Activated T-cell treated with anti-CD3 and anti-CD28 coated beads for 4 hours (primary cell): ENCODE data around the gene MYLK.
"Not testable (repeated sequence)": the region's sequence is repeated elsewhere in the genome, so short reads cannot be mapped to it uniquely, and the experiment has no call there.

ENCODE experiments used
- DNase-seq: peaks from one replicate; pipeline ENCODE4 v3.0.0-alpha.2; 2020

MYLK gene

DNA sequence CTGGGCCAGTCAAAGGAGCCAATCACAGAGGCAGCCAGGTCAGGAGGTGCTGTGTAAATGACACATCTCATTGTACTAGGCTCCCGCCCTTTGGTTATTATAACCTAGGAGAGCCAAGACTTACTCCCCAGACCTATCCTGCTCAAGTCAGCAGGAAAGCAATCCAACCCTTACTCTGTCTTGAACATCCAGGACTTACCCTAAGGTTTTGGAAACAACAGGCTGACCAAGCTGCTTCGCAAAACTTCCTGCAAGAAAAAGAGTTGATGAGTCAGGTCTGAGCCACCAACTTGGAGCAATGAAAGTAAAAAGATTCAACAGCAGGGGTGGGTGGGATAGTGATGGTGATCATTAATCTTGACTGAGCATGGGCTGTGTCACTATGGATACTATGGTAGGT is 144.4 kb downstream of the MYLK start:
- no peak for DNase-seq

DNA sequence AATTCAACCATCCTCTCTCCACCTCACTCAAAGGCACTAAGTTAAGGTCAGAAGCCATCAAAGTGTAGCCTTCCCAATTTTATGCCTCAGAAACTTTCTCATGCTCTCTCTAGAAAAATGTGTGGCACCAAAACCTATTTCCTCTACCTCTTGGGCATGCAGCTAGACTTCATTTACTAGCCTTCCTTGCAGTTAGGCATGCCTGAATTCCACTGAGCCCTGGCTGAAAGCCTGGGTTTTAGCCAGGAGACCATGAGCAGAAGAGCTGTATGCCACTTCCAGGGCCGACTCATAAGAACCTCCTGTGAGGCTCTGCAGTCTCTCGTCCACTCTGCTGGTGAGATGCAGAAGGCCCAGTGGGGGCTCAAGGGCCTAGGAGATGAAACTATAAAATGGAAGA is 145.0 kb downstream of the MYLK start:
- DNase-seq: no peak

- not testable (repeated sequence) for DNase-seq
Observed at GRCh38 chr3:123738522-123738921, 145.6 kb downstream of the MYLK start.

- no peak for DNase-seq
Observed at GRCh38 chr3:123737168-123737567, 147.0 kb downstream of the MYLK start.

GRCh38 chr3:123735456-123735855 is 148.7 kb downstream of the MYLK start:
- DNase-seq: no peak

DNA sequence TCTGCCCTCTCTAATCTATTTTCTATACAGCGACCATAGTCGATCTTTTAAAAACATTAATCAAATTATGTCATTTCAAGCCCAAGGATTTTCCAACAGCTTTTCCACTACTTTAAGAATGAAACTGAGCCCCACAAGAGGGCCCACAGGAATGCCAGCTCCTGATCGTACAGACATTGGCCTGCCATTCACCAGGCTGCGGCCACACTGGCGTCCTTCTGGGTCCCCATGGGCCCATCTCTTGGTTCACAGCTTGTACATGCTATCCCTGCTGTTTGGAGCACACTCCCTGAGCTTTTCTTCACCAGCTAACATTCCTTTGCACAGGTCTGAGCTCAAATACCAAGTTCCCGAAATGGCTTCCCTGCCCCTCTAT is 149.6 kb downstream of the MYLK start:
- no peak for DNase-seq

GRCh38 chr3:123733805-123734526 is 150.2 kb downstream of the MYLK start:
- no peak for DNase-seq

- DNase-seq: no peak
Observed at GRCh38 chr3:123733341-123733740, 150.8 kb downstream of the MYLK start.

GRCh38 chr3:123732447-123732846 is 151.7 kb downstream of the MYLK start:
- DNase-seq: no peak

GRCh38 chr3:123730829-123731228 is 153.3 kb downstream of the MYLK start:
- DNase-seq: no peak

DNA sequence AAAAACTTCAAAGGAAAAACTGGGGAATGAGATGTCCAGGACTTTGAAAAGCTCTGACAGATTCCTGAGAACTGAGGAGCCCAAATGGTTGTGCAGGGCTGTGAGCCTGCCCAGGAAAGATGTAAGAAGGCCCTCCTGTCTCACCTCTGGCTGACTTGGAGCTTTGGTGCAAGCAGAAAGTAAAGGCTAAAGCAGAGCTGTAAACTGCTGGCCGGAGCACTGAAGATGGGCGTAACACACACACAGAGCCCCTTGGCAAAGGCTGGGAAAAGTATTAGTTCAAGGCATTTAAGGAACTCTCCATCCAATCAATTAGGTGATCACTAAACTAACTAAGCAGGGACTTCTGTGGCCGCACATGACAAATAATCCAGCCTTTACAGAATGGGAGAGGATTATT is 155.1 kb downstream of the MYLK start:
- no peak for DNase-seq

DNA sequence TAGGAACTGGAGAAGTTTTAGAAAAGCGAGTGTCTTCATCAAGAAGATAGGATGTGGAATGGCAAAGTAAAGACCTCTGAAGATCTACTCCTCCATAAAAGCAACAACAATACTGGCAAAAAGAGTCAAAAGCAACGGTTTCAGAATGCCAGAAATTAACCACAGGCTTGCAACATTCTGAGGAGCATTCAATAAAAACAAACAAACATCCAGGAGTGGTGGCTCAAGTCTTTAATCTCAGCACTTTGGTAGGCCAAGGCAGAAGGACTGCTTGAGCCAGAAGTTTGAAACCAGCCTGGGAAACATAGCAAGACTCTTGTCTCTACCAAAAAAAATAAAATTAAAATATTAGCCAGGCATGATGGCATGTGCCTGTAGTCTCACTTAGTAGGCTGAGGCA is 156.1 kb downstream of the MYLK start:
- no peak for DNase-seq

- DNase-seq: no peak
Observed at GRCh38 chr3:123725652-123726400, 158.3 kb downstream of the MYLK start.

DNA sequence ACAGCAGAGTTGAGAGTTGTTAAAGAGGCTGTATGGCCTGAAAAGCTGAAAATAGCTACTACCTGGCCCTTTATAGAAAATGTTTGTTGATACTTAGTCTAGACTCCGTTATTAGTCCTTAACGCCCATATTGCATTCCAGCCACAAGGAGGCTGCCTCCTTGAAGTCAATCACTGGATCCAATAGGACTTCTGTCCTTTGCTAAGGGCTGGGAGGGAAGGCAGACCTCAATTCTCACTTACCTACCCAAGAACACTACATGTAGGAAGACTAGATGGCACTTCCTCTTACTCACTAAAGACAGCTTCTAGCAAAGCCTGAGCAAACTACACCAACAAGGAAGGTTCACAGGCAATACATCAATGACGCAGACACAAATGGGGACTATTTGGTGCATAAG is 159.8 kb downstream of the MYLK start:
- no peak for DNase-seq

- DNase-seq: peak; percentile 27
Observed at GRCh38 chr3:123723522-123724168, 160.5 kb downstream of the MYLK start.

GRCh38 chr3:123723070-123723469 is 161.1 kb downstream of the MYLK start:
- DNase-seq: no peak

- DNase-seq: no peak
Observed at GRCh38 chr3:123722456-123722855, 161.7 kb downstream of the MYLK start.

GRCh38 chr3:123722021-123722420 is 162.1 kb downstream of the MYLK start:
- DNase-seq: no peak

DNA sequence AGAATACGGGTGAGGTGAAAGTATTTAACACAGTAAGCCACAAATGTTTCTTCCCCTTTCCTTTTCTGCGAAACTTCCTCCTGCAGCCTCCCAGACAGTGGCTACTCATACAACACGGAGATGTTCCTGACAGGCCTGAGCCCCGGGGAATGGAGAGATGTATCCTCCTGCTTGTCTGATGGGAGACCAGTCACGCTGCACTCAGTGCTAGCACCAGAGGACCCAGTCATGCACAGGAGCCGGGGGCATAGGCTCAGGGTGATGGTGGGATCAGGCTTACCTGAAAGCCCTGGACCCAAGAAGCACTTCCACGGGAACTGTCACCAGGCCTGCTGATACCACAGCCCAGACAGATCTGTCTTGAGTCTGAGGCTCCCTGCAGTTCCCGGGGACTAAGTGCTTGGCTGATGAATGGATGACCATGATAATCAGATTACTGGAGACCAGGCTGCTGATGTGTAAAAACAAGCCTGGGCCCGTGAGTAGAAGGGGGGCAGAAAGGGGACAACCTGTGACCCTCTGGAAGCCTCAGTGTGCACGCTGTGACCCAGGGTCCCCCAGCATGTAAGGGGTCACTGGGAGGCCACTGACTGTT is 162.9 kb downstream of the MYLK start:
- not testable (repeated sequence) for DNase-seq

- DNase-seq: no peak
Observed at GRCh38 chr3:123720638-123721037, 163.5 kb downstream of the MYLK start.

- no peak for DNase-seq
Observed at GRCh38 chr3:123719862-123720453, 164.2 kb downstream of the MYLK start.

DNA sequence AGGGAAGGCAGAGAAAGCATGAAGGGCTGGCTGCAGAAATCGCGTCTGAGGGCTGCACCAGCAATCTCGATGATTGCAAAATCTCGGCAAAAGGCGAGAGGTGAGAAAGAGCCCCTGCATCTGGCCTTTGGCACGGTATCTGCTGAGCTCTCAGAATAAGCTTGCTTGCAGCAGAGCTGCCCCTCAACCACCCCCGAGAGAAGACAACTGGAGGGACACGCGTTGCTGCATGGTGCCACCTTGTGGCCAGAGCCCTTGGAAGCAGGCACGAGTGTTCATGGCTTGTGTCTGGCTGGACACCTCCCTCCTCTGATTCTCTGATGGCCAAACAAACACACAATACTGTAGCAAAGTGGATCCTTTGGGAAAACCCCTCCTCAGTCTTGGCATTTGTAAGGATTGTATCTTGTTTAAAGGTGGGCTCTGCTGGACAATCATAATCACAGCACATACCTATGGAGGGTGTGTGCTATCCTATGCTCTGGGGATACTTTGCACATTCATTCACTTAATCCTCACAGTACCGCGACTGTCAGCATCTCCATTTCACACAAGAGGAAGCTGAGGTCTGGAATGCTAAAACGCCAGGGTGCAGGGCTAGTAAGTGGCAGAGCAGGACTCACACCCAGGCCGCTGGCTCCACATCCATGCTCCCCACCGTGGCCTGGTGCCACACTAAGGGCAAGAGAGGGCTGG is 164.9 kb downstream of the MYLK start:
- not testable (repeated sequence) for DNase-seq

GRCh38 chr3:123718108-123718507 is 166.0 kb downstream of the MYLK start:
- no peak for DNase-seq
